IMR-90 (cell line): ENCODE data around the gene ATPAF2. TPM values are rescaled to one million over a fixed set of nuclear protein-coding genes. Genes with fewer than 3 reads are reported as not detected.

Experiments
- ATAC-seq: fragments of 200-7000 bp; cut with Tn5 transposase; 2 replicates; pipeline ENCODE4 v1.9.1; 2020; ENCODE audit warnings: low read depth, mild to moderate bottlenecking, moderate library complexity
- BruUV-seq: library from RNA; stranded (reverse); fragments of 400-500 nt; replicated peaks from 2 replicates; lab custom pipeline; 2021; lab: Mats Ljungman, UMichigan
- CTCF ChIA-PET: fragments of 300-600 bp; formaldehyde crosslinking; extraction: SDS; loops from one replicate; lab custom pipeline; 2021; ENCODE audit warnings: antibody characterized with exemption; lab: Yijun Ruan, JAX
- POLR2A ChIA-PET: fragments of 300-600 bp; sonication (Branson Sonifier 250); formaldehyde crosslinking; loops from one replicate; lab custom pipeline; 2022; ENCODE audit warnings: antibody characterized with exemption; ENCODE audit not compliant: unreplicated experiment; lab: Charles Lee
- DNase-seq: peaks from one replicate; pipeline ENCODE4 v3.0.0; 2013
- H2AFZ ChIP-seq: replicated peaks from 2 replicates; pipeline ENCODE3; 2013; ENCODE audit warnings: low read length, mild to moderate bottlenecking; ENCODE audit not compliant: poor library complexity
- H2AK5ac ChIP-seq: 2 replicates; pipeline ENCODE4 v1.6.1; 2013; ENCODE audit warnings: low read depth, low read length, inconsistent platforms
- H2AK9ac ChIP-seq: replicated peaks from 2 replicates; pipeline ENCODE3; 2013; ENCODE audit warnings: mild to moderate bottlenecking, low read depth, low read length, moderate library complexity; ENCODE audit not compliant: poor library complexity
- H2BK120ac ChIP-seq: 2 replicates; pipeline ENCODE4 v1.6.1; 2013; ENCODE audit warnings: low read depth, low read length, inconsistent platforms
- H2BK15ac ChIP-seq: 3 replicates; pipeline ENCODE4 v1.6.1; 2013; ENCODE audit warnings: low read depth, low read length, inconsistent platforms
- H2BK20ac ChIP-seq: 2 replicates; pipeline ENCODE4 v1.6.1; 2013; ENCODE audit warnings: low read depth, mild to moderate bottlenecking, inconsistent platforms, low read length, moderate library complexity
- H2BK5ac ChIP-seq: 2 replicates; pipeline ENCODE4 v1.6.1; 2013; ENCODE audit warnings: mild to moderate bottlenecking, low read depth, low read length, inconsistent platforms; ENCODE audit not compliant: poor library complexity, severe bottlenecking
- H3K14ac ChIP-seq: replicated peaks from 2 replicates; pipeline ENCODE4 v1.6.1; 2013; ENCODE audit warnings: low read depth, low read length, inconsistent platforms
- H3K18ac ChIP-seq: 2 replicates; pipeline ENCODE4 v1.6.1; 2013; ENCODE audit warnings: low read depth, low read length, control low read depth
- H3K23ac ChIP-seq: 2 replicates; pipeline ENCODE4 v1.6.1; 2013; ENCODE audit warnings: low read depth, low read length, inconsistent platforms
- H3K27ac ChIP-seq: 2 replicates; pipeline ENCODE4 v1.5.1; 2013; ENCODE audit warnings: mild to moderate bottlenecking, control low read depth, low read length; ENCODE audit not compliant: insufficient read depth
- H3K27me3 ChIP-seq: 2 replicates; pipeline ENCODE4 v1.6.1; 2013; ENCODE audit warnings: low read length; ENCODE audit not compliant: control insufficient read depth, insufficient read depth
- H3K36me3 ChIP-seq: 2 replicates; pipeline ENCODE4 v1.6.1; 2013; ENCODE audit warnings: low read length, mixed read lengths; ENCODE audit not compliant: control insufficient read depth, insufficient read depth
- H3K4ac ChIP-seq: 2 replicates; pipeline ENCODE4 v1.6.1; 2013; ENCODE audit warnings: low read depth, low read length, inconsistent platforms
- H3K4me1 ChIP-seq: 2 replicates; pipeline ENCODE4 v1.6.1; 2013; ENCODE audit warnings: low read length, mixed read lengths; ENCODE audit not compliant: control insufficient read depth, insufficient read depth
- H3K4me2 ChIP-seq: 2 replicates; pipeline ENCODE4 v1.6.1; 2013; ENCODE audit warnings: low read depth, mild to moderate bottlenecking, control low read depth, low read length, moderate library complexity
- H3K4me3 ChIP-seq: 2 replicates; pipeline ENCODE4 v1.5.1; 2013; ENCODE audit warnings: low read depth, mild to moderate bottlenecking, control low read depth, low read length, moderate library complexity; ENCODE audit not compliant: insufficient read depth
- H3K56ac ChIP-seq: 2 replicates; pipeline ENCODE4 v1.6.1; 2013; ENCODE audit warnings: low read length, inconsistent platforms; ENCODE audit not compliant: insufficient read depth; ENCODE audit errors: extremely low read depth
- H3K79me1 ChIP-seq, 2 experiments: 2 replicates each; pipeline ENCODE4 v1.6.1; 2013; ENCODE audit warnings: low read length in 2 of 2, inconsistent platforms in 1 of 2, low read depth in 1 of 2
- H3K9ac ChIP-seq: 2 replicates; pipeline ENCODE4 v1.6.1; 2013; ENCODE audit warnings: low read depth, low read length, control low read depth
- H3K9me1 ChIP-seq: 2 replicates; pipeline ENCODE4 v1.6.1; 2013; ENCODE audit warnings: low read length, inconsistent platforms; ENCODE audit not compliant: insufficient read depth
- H3K9me3 ChIP-seq: 2 replicates; pipeline ENCODE4 v1.6.1; 2013; ENCODE audit warnings: low read length; ENCODE audit not compliant: control insufficient read depth, insufficient read depth
- H4K20me1 ChIP-seq: 2 replicates; pipeline ENCODE4 v1.6.1; 2013; ENCODE audit warnings: low read length, inconsistent platforms; ENCODE audit not compliant: insufficient read depth
- H4K5ac ChIP-seq: 2 replicates; pipeline ENCODE4 v1.6.1; 2013; ENCODE audit warnings: mild to moderate bottlenecking, low read depth, low read length, control low read depth
- H4K8ac ChIP-seq, 2 experiments: 2 replicates each; pipeline ENCODE4 v1.6.1; 2013; ENCODE audit warnings: low read depth in 2 of 2, low read length in 2 of 2, control low read depth in 1 of 2, inconsistent platforms in 1 of 2
- H4K91ac ChIP-seq: 2 replicates; pipeline ENCODE4 v1.6.1; 2013; ENCODE audit warnings: low read depth, low read length, inconsistent platforms; ENCODE audit not compliant: insufficient read depth
- WGBS, 2 experiments: methylation state at CpG; one replicate each; pipeline versions ENCODE4 v1.1.5 to v1.1.7; 2013; ENCODE audit warnings: missing lambda C conversion rate in 2 of 2; ENCODE audit not compliant: insufficient read length in 1 of 2; ENCODE audit errors: extremely low coverage in 2 of 2; 5-methylcytosine and 5-hydroxymethylcytosine counted together
- dilution Hi-C: fragments of 300-500 bp; cut with HindIII; formaldehyde crosslinking; loops from one replicate; pipeline ENCODE4 v1.14.3; 2018; ENCODE audit warnings: low sequenced_read_pairs; ENCODE audit not compliant: unreplicated experiment
- in situ Hi-C: fragments of 300-500 bp; cut with MboI; formaldehyde crosslinking; loops from 3 replicates; pipeline ENCODE4 v1.14.3; 2019; ENCODE audit warnings: low sequenced_read_pairs, inconsistent platforms, mixed read lengths
- intact Hi-C: fragments of 100-400 bp; cut with micrococcal nuclease; formaldehyde crosslinking; loops from 2 replicates; pipeline ENCODE4 v1.10.0; 2022
- polyA plus RNA-seq, 3 experiments: library from polyadenylated mRNA; depleted of rRNA; stranded (reverse); fragments of >200 nt; gene quantifications; 2 replicates each; pipeline ENCODE4 v1.2.3, GENCODE V29; 2012; ENCODE audit warnings: low replicate concordance in 1 of 3
- total RNA-seq: library from RNA; depleted of rRNA; stranded (reverse); fragments of >200 nt; gene quantifications from 2 replicates; pipeline ENCODE4 v1.2.3, GENCODE V29; 2012
- TF ChIP-seq, protein P1 (sequence below): fragments of 150-350 bp; IDR thresholded peaks from 2 replicates; pipeline ENCODE4 v1.6.1; 2017; ENCODE audit warnings: mild to moderate bottlenecking, antibody characterized with exemption, low read length, low read depth

ATPAF2 gene
- total and polyA plus RNA-seq, 2 of the 4 experiments (the other 2 are of a cell fraction) = 19.5 to 27.6 TPM

- Histone ChIP-seq H2AK9ac (no peak overlapping the region), H2BK5ac (no peak overlapping the region), H3K27me3 (no peaks in the 10 kb centered on the region), H2BK120ac (no peak overlapping the region), H3K36me3 (peaks cover 11% of the 10 kb centered on the region), H3K27ac (no peak overlapping the region), H3K4me3 (no peak overlapping the region), H4K5ac (no peak overlapping the region), H2AFZ (no peak overlapping the region), H3K56ac (no peak overlapping the region), H3K4me2 (no peak overlapping the region), H3K4ac (no peak overlapping the region), H2BK15ac (no peak overlapping the region), H3K9me3 (no peaks in the 10 kb centered on the region), H3K79me1 (peaks cover 0 to 6% of the 10 kb centered on the region in 2 experiments; a peak in 1 of 4 replicates), H4K20me1 (no peaks in the 10 kb centered on the region), H3K4me1 (no peaks in the 10 kb centered on the region), H3K18ac (no peak overlapping the region), H3K14ac (no peak overlapping the region), H4K8ac (no peak overlapping the region), H2AK5ac (no peak overlapping the region), H3K9ac (no peak overlapping the region), H3K9me1 (no peaks in the 10 kb centered on the region; the same call in 1 of the 2 replicates), H2BK20ac (no peak overlapping the region), H4K91ac (no peak overlapping the region), H3K23ac (no peak overlapping the region)
- no TSS peak for BruUV-seq
- ATAC-seq (no peak), DNase-seq (no peak)
- TF ChIP-seq, protein P1, sequence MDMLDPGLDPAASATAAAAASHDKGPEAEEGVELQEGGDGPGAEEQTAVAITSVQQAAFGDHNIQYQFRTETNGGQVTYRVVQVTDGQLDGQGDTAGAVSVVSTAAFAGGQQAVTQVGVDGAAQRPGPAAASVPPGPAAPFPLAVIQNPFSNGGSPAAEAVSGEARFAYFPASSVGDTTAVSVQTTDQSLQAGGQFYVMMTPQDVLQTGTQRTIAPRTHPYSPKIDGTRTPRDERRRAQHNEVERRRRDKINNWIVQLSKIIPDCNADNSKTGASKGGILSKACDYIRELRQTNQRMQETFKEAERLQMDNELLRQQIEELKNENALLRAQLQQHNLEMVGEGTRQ = no peak
- CTCF ChIA-PET = no interaction called here
- POLR2A ChIA-PET = no interaction called here
- 96% methylated on average over 5 of the region's 12 CpGs; no CpG with 5 or more reads in 1 of the 2 experiments for WGBS, 2 experiments
- intact Hi-C loops (no loop called here), dilution Hi-C loops (no loop called here), in situ Hi-C loops (no loop called here)
Observed at GRCh38 chr17:18016426-18016825, 22.5 kb downstream of the ATPAF2 start.
